ENCODE results near the gene PSAPL1.
"Not testable (repeated sequence)": the region's sequence is repeated elsewhere in the genome, so short reads cannot be mapped to it uniquely, and the experiment has no call there.

DNA sequence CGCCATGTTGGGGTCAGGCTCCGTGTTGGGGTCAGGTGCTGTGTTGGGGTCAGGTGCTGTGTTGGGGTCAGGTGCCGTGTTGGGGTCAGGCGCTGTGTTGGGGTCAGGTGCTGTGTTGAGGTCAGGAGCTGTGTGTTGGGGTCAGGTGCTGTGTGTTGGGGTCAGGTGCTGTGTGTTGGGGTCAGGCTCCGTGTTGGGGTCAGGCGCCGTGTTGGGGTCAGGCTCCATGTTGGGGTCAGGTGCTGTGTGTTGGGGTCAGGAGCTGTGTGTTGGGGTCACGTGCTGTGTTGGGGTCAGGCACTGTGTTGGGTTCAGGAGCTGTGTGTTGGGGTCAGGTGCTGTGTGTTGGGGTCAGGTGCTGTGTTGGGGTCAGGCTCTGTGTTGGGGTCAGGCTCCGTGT lies 18.1 kb upstream of the PSAPL1 start:
- TF ChIP-seq EZH2 (IDR thresholded peaks at IDR 0.05; ENCODE audit: insufficient read depth, poor library complexity, severe bottlenecking); EZH2phosphoT487 (IDR thresholded peaks at IDR 0.05; ENCODE audit: insufficient read depth, low read depth): not testable (repeated sequence)
